ENCODE data around the gene TBC1D7. TPM values are rescaled to one million over a fixed set of nuclear protein-coding genes. Genes with fewer than 3 reads are reported as not detected.

TBC1D7 gene
- total RNA-seq, 1 experiment from 2014 or later, result 44.9 TPM

DNA sequence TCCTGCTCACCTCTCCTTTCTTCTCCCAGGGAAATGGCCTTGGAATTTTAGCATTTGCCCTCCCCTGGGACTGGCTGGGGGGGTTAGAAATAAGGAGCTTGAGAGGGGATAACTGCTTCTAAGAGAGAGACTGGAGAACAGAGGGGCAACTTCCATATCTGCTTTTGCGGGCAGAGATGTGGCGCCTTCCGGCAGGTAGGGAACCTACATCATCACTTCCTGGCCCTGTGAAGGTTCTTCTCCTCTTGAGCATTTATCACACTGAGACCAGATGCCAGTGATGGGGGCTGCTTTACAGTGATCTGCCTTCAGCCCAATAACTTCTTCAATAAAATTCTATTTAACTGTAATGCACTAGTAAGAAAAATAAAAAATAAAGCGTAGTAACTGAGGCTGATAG is 48.1 kb downstream of the TBC1D7 start (continued):
- no peak for TF ChIP-seq ATF6 (CRISPR knock-in tag; IDR thresholded peaks at IDR 0.05)

- Mint-ChIP-seq H3K4me1 (peaks cover 17% of the 10 kb centered on the region), H3K4me3 (no peak overlapping the region), H3K27ac (no peak overlapping the region), H3K27me3 (ENCODE audit: low read depth) (no peaks in the 10 kb centered on the region), H3K36me3 (no peaks in the 10 kb centered on the region), H3K9me3 (no peaks in the 10 kb centered on the region)
- DNase-seq (ENCODE audit: low spot score) (no peak), ATAC-seq (no peak)
- CTCF ChIA-PET, result interaction anchor here (0.6 to 3.2 kb wide), 8 partner anchors 10 to 367 kb away, joined by 3 to 22 read pairs (median 6); no protein-coding TSS in a partner anchor
- TF ChIP-seq TP53 (CRISPR knock-in tag; IDR thresholded peaks at IDR 0.05) (no peak), FOXK1 (CRISPR knock-in tag; IDR thresholded peaks at IDR 0.05) (no peak), KAT7 (CRISPR knock-in tag; IDR thresholded peaks at IDR 0.05; ENCODE audit: borderline replicate concordance) (no peak), SMAD4 (CRISPR knock-in tag; IDR thresholded peaks at IDR 0.05) (no peak), NFE2L1 (CRISPR knock-in tag; IDR thresholded peaks at IDR 0.05) (no peak), PRRX2 (CRISPR knock-in tag; IDR thresholded peaks at IDR 0.05) (no peak), ZNF425 (CRISPR knock-in tag; conservative IDR thresholded peaks at IDR 0.05) (no peak), MYBL2 (CRISPR knock-in tag; IDR thresholded peaks at IDR 0.05) (no peak), ZBTB21 (CRISPR knock-in tag; IDR thresholded peaks at IDR 0.05; ENCODE audit: borderline replicate concordance) (no peak), TEAD1 (CRISPR knock-in tag; IDR thresholded peaks at IDR 0.05) (no peak), JUN (CRISPR knock-in tag; IDR thresholded peaks at IDR 0.05) (no peak)
- TF ChIP-seq, protein P1, sequence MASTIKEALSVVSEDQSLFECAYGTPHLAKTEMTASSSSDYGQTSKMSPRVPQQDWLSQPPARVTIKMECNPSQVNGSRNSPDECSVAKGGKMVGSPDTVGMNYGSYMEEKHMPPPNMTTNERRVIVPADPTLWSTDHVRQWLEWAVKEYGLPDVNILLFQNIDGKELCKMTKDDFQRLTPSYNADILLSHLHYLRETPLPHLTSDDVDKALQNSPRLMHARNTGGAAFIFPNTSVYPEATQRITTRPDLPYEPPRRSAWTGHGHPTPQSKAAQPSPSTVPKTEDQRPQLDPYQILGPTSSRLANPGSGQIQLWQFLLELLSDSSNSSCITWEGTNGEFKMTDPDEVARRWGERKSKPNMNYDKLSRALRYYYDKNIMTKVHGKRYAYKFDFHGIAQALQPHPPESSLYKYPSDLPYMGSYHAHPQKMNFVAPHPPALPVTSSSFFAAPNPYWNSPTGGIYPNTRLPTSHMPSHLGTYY (CRISPR knock-in tag; IDR thresholded peaks at IDR 0.05), result no peak
- TF ChIP-seq, protein P2, sequence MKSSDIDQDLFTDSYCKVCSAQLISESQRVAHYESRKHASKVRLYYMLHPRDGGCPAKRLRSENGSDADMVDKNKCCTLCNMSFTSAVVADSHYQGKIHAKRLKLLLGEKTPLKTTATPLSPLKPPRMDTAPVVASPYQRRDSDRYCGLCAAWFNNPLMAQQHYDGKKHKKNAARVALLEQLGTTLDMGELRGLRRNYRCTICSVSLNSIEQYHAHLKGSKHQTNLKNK (CRISPR knock-in tag; IDR thresholded peaks at IDR 0.05), result no peak
- TF ChIP-seq, protein P3, sequence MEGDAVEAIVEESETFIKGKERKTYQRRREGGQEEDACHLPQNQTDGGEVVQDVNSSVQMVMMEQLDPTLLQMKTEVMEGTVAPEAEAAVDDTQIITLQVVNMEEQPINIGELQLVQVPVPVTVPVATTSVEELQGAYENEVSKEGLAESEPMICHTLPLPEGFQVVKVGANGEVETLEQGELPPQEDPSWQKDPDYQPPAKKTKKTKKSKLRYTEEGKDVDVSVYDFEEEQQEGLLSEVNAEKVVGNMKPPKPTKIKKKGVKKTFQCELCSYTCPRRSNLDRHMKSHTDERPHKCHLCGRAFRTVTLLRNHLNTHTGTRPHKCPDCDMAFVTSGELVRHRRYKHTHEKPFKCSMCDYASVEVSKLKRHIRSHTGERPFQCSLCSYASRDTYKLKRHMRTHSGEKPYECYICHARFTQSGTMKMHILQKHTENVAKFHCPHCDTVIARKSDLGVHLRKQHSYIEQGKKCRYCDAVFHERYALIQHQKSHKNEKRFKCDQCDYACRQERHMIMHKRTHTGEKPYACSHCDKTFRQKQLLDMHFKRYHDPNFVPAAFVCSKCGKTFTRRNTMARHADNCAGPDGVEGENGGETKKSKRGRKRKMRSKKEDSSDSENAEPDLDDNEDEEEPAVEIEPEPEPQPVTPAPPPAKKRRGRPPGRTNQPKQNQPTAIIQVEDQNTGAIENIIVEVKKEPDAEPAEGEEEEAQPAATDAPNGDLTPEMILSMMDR (IDR thresholded peaks at IDR 0.05), result no peak
- TF ChIP-seq, protein P4, sequence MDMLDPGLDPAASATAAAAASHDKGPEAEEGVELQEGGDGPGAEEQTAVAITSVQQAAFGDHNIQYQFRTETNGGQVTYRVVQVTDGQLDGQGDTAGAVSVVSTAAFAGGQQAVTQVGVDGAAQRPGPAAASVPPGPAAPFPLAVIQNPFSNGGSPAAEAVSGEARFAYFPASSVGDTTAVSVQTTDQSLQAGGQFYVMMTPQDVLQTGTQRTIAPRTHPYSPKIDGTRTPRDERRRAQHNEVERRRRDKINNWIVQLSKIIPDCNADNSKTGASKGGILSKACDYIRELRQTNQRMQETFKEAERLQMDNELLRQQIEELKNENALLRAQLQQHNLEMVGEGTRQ (CRISPR knock-in tag; IDR thresholded peaks at IDR 0.05), result no peak
- POLR2A ChIA-PET, result interaction anchor here (0.7 kb wide), 1 partner anchor 1002 kb away, joined by 6 read pairs; no protein-coding TSS in a partner anchor
These were observed 49.3 kb downstream of the TBC1D7 start for GRCh38 chr6:13278991-13279390.

GRCh38 chr6:13278164-13278563 is 50.2 kb downstream of the TBC1D7 start:
- DNase-seq (ENCODE audit: low spot score) (peak; percentile 62), ATAC-seq (peak; percentile 92)
- ChIA-PET CTCF (interaction anchor here (0.6 to 3.2 kb wide), 14 partner anchors 9 to 367 kb away, joined by 3 to 22 read pairs (median 4); no protein-coding TSS in a partner anchor), POLR2A (no interaction called here)
- Mint-ChIP-seq H3K9me3 (no peaks in the 10 kb centered on the region), H3K27me3 (ENCODE audit: low read depth) (no peaks in the 10 kb centered on the region), H3K4me3 (no peak overlapping the region), H3K36me3 (no peaks in the 10 kb centered on the region), H3K27ac (no peak overlapping the region), H3K4me1 (peaks cover 18% of the 10 kb centered on the region)
- TF ChIP-seq SMAD4 (CRISPR knock-in tag; IDR thresholded peaks at IDR 0.05) (no peak), ZNF138 (CRISPR knock-in tag; conservative IDR thresholded peaks at IDR 0.05) (no peak), ZNF281 (CRISPR knock-in tag; IDR thresholded peaks at IDR 0.05) (no peak)
- TF ChIP-seq, protein P3 (IDR thresholded peaks at IDR 0.05), result peak; percentile 20; the same call in 1 of the 2 replicates

All from WTC11 (cell line).